RWPE2 (cell line): ENCODE results near the gene SH3D19.
"Not testable (repeated sequence)": the region's sequence is repeated elsewhere in the genome, so short reads cannot be mapped to it uniquely, and the experiment has no call there.

ENCODE experiments used
- ATAC-seq: fragments of 200-7000 bp; cut with Tn5 transposase; 3 replicates; pipeline ENCODE4 v1.9.1; 2021; ENCODE audit warnings: low read depth
- DNase-seq: peaks from one replicate; pipeline ENCODE4 v3.0.0-alpha.2; 2020; ENCODE audit warnings: low spot score
- H3K27ac ChIP-seq: fragments of 450-650 bp; 2 replicates; pipeline ENCODE4 v1.5.1; 2017; ENCODE audit warnings: mild to moderate bottlenecking; ENCODE audit not compliant: poor library complexity, severe bottlenecking
- H3K27me3 ChIP-seq: fragments of 250-450 bp; sonication (Bioruptor Pico); 2 replicates; pipeline ENCODE4 v1.5.1; 2021; ENCODE audit warnings: mild to moderate bottlenecking, moderate library complexity; ENCODE audit not compliant: insufficient read depth, poor library complexity, severe bottlenecking
- H3K36me3 ChIP-seq: fragments of 250-450 bp; sonication (Bioruptor Pico); 2 replicates; pipeline ENCODE4 v1.5.1; 2020; ENCODE audit warnings: low read depth, mild to moderate bottlenecking, moderate library complexity
- H3K4me1 ChIP-seq: fragments of 250-450 bp; sonication (Bioruptor Pico); 2 replicates; pipeline ENCODE4 v1.5.1; 2021; ENCODE audit warnings: mild to moderate bottlenecking, moderate library complexity; ENCODE audit not compliant: insufficient read depth, poor library complexity, severe bottlenecking
- H3K4me3 ChIP-seq: fragments of 250-450 bp; sonication (Bioruptor Pico); 2 replicates; pipeline ENCODE4 v1.5.1; 2021; ENCODE audit warnings: mild to moderate bottlenecking, moderate library complexity; ENCODE audit not compliant: severe bottlenecking
- H3K9me3 ChIP-seq: fragments of 250-450 bp; sonication (Bioruptor Pico); 2 replicates; pipeline ENCODE4 v1.5.1; 2021; ENCODE audit warnings: mild to moderate bottlenecking, moderate library complexity; ENCODE audit not compliant: severe bottlenecking
- TF ChIP-seq, protein P1 (sequence below): fragments of 450-650 bp; IDR thresholded peaks from one replicate; pipeline ENCODE4 v1.5.1; 2017; ENCODE audit warnings: mild to moderate bottlenecking, moderate library complexity; ENCODE audit not compliant: poor library complexity, severe bottlenecking

The SH3D19 gene

DNA sequence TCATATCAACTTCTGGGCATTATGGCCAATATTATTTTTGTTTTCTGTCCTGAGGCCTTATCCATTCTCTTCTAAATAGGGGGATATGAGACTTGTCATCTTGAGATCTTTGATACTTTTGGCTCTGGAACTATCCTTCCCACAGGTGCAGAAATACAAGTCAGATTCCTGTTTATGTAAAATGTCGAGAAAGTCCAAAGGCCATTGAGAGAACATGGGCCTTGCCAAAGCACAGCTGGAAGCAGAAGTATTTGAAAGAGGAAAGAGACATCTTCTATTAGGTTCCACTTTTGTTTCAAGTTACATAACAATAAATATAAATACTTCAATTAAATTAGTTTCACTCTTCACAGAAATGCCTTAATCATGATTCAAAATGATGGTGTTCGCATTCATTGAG, 69.3 kb downstream of the SH3D19 start:
- DNase-seq, result no peak
- Histone ChIP-seq H3K27ac (no peak overlapping the region), H3K4me1 (no peaks in the 10 kb centered on the region), H3K4me3 (no peak overlapping the region), H3K36me3 (0 out of 2 replicates have a peak, but pooled peaks cover 4% of the 10 kb centered on the region), H3K27me3 (no peaks in the 10 kb centered on the region), H3K9me3 (no peaks in the 10 kb centered on the region)
- no peak for ATAC-seq
- TF ChIP-seq, protein P1, sequence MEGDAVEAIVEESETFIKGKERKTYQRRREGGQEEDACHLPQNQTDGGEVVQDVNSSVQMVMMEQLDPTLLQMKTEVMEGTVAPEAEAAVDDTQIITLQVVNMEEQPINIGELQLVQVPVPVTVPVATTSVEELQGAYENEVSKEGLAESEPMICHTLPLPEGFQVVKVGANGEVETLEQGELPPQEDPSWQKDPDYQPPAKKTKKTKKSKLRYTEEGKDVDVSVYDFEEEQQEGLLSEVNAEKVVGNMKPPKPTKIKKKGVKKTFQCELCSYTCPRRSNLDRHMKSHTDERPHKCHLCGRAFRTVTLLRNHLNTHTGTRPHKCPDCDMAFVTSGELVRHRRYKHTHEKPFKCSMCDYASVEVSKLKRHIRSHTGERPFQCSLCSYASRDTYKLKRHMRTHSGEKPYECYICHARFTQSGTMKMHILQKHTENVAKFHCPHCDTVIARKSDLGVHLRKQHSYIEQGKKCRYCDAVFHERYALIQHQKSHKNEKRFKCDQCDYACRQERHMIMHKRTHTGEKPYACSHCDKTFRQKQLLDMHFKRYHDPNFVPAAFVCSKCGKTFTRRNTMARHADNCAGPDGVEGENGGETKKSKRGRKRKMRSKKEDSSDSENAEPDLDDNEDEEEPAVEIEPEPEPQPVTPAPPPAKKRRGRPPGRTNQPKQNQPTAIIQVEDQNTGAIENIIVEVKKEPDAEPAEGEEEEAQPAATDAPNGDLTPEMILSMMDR, result no peak

DNA sequence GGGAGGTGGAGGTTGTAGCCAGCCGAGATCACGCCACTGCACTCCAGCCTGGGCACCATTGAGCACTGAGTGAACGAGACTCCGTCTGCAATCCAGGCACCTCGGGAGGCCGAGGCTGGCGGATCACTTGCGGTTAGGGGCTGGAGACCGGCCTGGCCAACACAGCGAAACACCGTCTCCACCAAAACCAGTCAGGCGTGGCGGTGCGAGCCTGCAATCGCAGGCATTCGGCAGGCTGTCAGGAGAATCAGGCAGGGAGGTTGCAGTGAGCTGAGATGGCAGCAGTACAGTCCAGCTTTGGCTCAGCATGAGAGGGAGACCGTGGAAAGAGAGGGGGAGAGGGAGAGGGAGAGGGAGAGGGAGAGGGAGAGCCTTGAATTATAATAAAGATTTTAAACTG, 69.7 kb downstream of the SH3D19 start:
- H3K36me3 ChIP-seq, H3K4me3 ChIP-seq, H3K27ac ChIP-seq, H3K4me1 ChIP-seq, ATAC-seq, H3K27me3 ChIP-seq, DNase-seq, H3K9me3 ChIP-seq: not testable (repeated sequence)

DNA sequence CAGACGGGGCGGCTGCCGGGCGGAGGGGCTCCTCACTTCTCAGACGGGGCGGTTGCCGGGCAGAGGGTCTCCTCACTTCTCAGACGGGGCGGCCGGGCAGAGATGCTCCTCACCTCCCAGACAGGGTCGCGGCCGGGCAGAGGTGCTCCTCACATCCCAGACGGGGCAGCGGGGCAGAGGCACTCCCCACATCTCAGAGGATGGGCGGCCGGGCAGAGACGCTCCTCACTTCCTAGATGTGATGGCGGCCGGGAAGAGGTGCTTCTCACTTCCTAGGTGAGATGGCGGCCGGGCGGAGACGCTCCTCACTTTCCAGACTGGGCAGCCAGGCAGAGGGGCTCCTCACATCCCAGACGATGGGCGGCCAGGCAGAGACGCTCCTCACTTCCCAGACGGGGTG, 70.2 kb downstream of the SH3D19 start:
- H3K36me3 ChIP-seq, H3K27ac ChIP-seq, DNase-seq, ATAC-seq, H3K4me1 ChIP-seq, H3K9me3 ChIP-seq, H3K27me3 ChIP-seq, H3K4me3 ChIP-seq: not testable (repeated sequence)

DNA sequence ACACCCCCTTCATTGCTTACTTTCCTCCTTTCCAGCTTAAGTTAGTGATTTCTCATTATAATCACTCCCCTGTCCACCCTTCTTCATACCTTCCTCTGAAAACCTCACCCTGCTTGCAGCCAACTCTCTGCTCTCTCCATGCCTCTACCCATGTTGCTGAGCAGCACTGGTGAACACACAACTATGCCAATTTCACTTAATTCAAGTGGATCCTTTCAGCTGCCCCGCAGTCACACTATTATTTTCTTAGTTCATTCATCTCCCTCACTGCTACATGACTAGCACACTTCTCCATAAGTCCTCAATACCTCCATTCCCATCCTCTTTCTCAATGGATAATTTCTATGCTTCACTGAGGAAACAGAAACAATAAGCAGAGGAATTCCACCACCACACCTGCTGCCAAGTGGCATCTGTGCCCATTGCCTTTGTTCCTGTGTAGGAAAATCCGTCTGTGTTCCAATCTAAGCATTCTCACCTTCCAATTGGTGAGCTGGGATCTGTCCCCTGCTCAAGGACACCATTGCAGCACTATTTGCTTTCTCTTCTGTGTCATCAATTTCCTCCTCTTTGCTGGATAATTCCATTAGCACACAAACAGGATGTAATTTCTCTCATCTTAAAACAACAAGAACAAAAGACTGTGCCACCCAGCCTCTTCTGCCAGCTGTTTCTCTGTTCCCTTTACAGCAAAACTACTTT, 73.7 kb downstream of the SH3D19 start:
- TF ChIP-seq, protein P1, result no peak

DNA sequence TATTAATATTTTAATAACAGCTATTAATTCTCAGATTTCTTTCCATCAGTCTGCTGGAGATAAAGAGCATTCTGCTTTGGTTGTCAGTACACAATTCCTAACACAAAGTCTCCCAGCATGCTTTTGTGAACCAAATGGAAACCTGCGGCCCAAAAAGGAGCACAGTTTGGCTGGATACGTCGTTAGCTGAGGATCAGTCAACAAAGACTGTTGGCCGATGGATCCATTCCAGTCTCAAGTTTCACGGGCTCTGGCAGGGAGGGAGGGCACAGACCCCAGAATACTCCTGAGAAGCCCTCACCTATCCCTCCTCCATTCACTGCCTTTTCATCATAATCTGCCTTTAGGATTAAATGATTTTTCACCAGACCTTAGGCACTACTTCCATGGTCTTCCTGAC, 74.7 kb downstream of the SH3D19 start:
- Histone ChIP-seq H3K4me1 (no peaks in the 10 kb centered on the region), H3K4me3 (no peak overlapping the region), H3K27ac (no peak overlapping the region), H3K9me3 (no peaks in the 10 kb centered on the region), H3K27me3 (no peaks in the 10 kb centered on the region), H3K36me3 (no peaks in the 10 kb centered on the region)
- TF ChIP-seq, protein P1, result no peak
- ATAC-seq, result no peak
- no peak for DNase-seq

More for the DNA sequence above, 73.7 kb downstream of the SH3D19 start:
- Histone ChIP-seq H3K27me3 (no peaks in the 10 kb centered on the region), H3K9me3 (no peaks in the 10 kb centered on the region), H3K4me3 (no peak overlapping the region), H3K4me1 (no peaks in the 10 kb centered on the region), H3K27ac (no peak overlapping the region), H3K36me3 (0 out of 2 replicates have a peak, but pooled peaks cover 4% of the 10 kb centered on the region)
- DNase-seq (no peak), ATAC-seq (no peak)

DNA sequence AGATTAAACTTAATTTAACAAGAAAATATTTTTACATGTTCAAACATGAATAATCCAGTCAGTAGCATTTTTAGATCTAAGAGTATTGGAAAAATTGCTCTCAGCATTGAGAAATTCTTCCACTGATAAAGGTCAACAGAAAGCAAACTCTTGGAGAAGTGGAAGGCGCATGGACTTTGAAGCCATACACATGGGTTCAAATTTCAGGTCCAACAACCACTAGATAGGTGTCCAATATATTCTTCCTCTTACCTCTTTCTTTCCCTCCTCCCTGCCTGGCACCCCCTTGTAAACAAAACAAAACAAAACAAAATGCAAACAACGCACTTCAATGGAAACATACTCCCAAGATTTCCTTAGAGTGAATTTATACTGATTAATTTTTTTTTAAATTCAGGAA, 76.9 kb downstream of the SH3D19 start:
- H3K4me3 ChIP-seq, result no peak overlapping the region
- no peaks in the 10 kb centered on the region for H3K4me1 ChIP-seq
- H3K36me3 ChIP-seq, result no peaks in the 10 kb centered on the region
- H3K9me3 ChIP-seq, result no peaks in the 10 kb centered on the region
- ATAC-seq (no peak), DNase-seq (no peak)
- H3K27ac ChIP-seq, result no peak overlapping the region
- H3K27me3 ChIP-seq, result no peaks in the 10 kb centered on the region
- TF ChIP-seq, protein P1, result no peak
